Measurements from ENCODE around the gene TMX3.

The TMX3 gene

GRCh38 chr18:68714712-68715496 is at the start of gene TMX3:
Gene TMX3, minus strand, starts transcription at chr18:68715108. Its CDS starts 127 bp downstream, at chr18:68714981.
- peak; percentile 78 to 90 (median 84) for DNase-seq (ENCODE audit: low read depth in 3 of 3)

- no peak for DNase-seq (ENCODE audit: low read depth in 3 of 3)
These were observed 49.1 kb upstream of the TMX3 start for GRCh38 chr18:68764016-68764415.

GRCh38 chr18:68763083-68763482 is 48.2 kb upstream of the TMX3 start:
- no peak for DNase-seq (ENCODE audit: low read depth in 3 of 3)

GRCh38 chr18:68759308-68759707 is 44.4 kb upstream of the TMX3 start:
- no peak for DNase-seq (ENCODE audit: low read depth in 3 of 3)

GRCh38 chr18:68757126-68757525 is 42.2 kb upstream of the TMX3 start:
- no peak for DNase-seq (ENCODE audit: low read depth in 3 of 3)

- DNase-seq (ENCODE audit: low read depth in 3 of 3), result no peak
These were observed 27.3 kb upstream of the TMX3 start for GRCh38 chr18:68742206-68742605.

GRCh38 chr18:68740966-68741365 is 26.1 kb upstream of the TMX3 start:
- DNase-seq (ENCODE audit: low read depth in 3 of 3), result no peak

GRCh38 chr18:68739462-68739861 is 24.6 kb upstream of the TMX3 start:
- DNase-seq (ENCODE audit: low read depth in 3 of 3), result no peak

GRCh38 chr18:68738564-68738963 is 23.7 kb upstream of the TMX3 start:
- no peak for DNase-seq (ENCODE audit: low read depth in 3 of 3)

- no peak for DNase-seq (ENCODE audit: low read depth in 3 of 3)
These were observed 20.8 kb upstream of the TMX3 start for GRCh38 chr18:68735483-68736343.

GRCh38 chr18:68734308-68734707 is 19.4 kb upstream of the TMX3 start:
- no peak for DNase-seq (ENCODE audit: low read depth in 3 of 3)

- no peak for DNase-seq (ENCODE audit: low read depth in 3 of 3)
These were observed 18.8 kb upstream of the TMX3 start for GRCh38 chr18:68733707-68734106.

GRCh38 chr18:68728081-68728700 is 13.3 kb upstream of the TMX3 start:
- no peak for DNase-seq (ENCODE audit: low read depth in 3 of 3)

GRCh38 chr18:68727506-68727905 is 12.6 kb upstream of the TMX3 start:
- no peak for DNase-seq (ENCODE audit: low read depth in 3 of 3)

GRCh38 chr18:68725346-68725745 is 10.4 kb upstream of the TMX3 start:
- DNase-seq (ENCODE audit: low read depth in 3 of 3), result no peak

GRCh38 chr18:68724021-68724420 is 9.1 kb upstream of the TMX3 start:
- no peak for DNase-seq (ENCODE audit: low read depth in 3 of 3)

- no peak for DNase-seq (ENCODE audit: low read depth in 3 of 3)
These were observed 8.6 kb upstream of the TMX3 start for GRCh38 chr18:68723539-68723938.

GRCh38 chr18:68722821-68723220 is 7.9 kb upstream of the TMX3 start:
- DNase-seq (ENCODE audit: low read depth in 3 of 3), result no peak

GRCh38 chr18:68721681-68722583 is 7.0 kb upstream of the TMX3 start:
- DNase-seq (ENCODE audit: low read depth in 3 of 3), result no peak

GRCh38 chr18:68714366-68714711 is 569 bp downstream of the TMX3 start:
- no peak for DNase-seq (ENCODE audit: low read depth in 3 of 3)

GRCh38 chr18:68713796-68714195 is 1.1 kb downstream of the TMX3 start:
- DNase-seq (ENCODE audit: low read depth in 3 of 3), result no peak

- DNase-seq (ENCODE audit: low read depth in 3 of 3), result no peak
These were observed 1.8 kb downstream of the TMX3 start for GRCh38 chr18:68713131-68713530.

Measured in stimulated activated CD4-positive, alpha-beta T cell treated with anti-CD3 and anti-CD28 coated beads, TNF-alpha, amount 100 ng/mL, for 48 hours (primary cell).